NOMO-1 treated with DMSO at 0.1 percent for 48 hours (cell line): ENCODE data around the gene MME.
A peak's percentile ranks its signal among the peaks of the same experiment; 100 is the strongest.
"Not testable (repeated sequence)": the region's sequence is repeated elsewhere in the genome, so short reads cannot be mapped to it uniquely, and the experiment has no call there.

ENCODE experiments used
- DNase-seq: peaks from one replicate; lab custom pipeline; 2025; ENCODE audit not compliant: unreplicated experiment; lab: John Stamatoyannopoulos, UW

Gene MME

GRCh38 chr3:155189478-155189877, 109.4 kb downstream of the MME start:
- no peak for DNase-seq

- peak; percentile 33 for DNase-seq
Observed at GRCh38 chr3:155190691-155191090, 110.6 kb downstream of the MME start.

DNA sequence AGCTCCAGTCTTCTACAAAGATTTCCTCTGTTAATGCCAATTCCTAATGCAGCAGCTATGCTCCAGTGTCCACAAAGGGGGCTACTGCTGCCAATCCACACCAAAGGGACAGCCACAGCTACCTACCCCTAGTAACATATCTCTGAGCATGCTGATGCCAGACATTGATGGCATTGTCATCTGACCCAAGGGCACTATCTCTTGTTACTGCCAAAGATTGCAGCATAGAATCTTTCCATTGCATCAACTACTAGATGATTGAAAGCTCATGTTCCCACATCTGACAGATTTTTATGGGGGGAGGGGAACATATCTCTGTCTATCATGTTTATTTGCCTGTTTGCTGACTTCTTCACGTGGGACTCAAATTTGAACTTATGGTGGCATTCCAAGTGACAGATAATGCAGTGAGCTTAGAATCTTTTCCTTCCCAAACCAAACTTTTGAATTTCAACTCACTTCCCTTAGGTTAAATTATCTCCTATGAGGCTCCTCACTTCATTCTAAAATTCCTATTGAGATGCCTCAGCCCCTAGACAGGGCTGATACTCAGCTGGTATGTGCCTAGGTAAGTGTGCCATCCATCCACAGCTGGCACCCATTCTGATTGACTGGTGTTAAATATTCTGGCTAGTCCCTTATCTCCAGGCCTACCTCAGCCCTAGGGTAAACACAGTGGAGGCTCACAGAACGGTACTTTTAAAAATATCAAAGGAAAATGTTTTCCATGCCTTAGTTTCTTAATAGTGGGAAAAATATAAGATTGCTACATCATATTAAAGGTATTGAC, 113.0 kb downstream of the MME start:
- DNase-seq = no peak

DNA sequence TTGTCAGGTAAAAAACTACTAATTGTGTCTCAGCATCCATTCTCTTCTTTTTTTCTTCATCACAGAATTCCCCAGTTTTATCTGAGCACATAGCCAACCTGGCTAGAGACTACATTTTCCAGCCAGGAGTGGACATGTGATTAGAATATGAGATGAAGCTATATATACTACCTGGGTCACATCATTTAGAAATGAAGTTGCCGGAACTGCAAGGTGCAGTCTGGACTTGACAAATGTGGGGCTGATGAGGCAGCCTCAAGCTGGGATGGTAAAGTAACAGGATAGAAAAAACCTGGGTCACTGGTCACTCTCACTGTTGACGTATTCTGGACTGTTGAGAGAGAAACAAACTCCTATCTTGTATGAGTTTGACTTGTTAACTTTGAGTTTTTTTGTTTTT, 113.7 kb downstream of the MME start:
- no peak for DNase-seq

- no peak for DNase-seq
Observed at GRCh38 chr3:155194973-155195957, 115.1 kb downstream of the MME start.

DNA sequence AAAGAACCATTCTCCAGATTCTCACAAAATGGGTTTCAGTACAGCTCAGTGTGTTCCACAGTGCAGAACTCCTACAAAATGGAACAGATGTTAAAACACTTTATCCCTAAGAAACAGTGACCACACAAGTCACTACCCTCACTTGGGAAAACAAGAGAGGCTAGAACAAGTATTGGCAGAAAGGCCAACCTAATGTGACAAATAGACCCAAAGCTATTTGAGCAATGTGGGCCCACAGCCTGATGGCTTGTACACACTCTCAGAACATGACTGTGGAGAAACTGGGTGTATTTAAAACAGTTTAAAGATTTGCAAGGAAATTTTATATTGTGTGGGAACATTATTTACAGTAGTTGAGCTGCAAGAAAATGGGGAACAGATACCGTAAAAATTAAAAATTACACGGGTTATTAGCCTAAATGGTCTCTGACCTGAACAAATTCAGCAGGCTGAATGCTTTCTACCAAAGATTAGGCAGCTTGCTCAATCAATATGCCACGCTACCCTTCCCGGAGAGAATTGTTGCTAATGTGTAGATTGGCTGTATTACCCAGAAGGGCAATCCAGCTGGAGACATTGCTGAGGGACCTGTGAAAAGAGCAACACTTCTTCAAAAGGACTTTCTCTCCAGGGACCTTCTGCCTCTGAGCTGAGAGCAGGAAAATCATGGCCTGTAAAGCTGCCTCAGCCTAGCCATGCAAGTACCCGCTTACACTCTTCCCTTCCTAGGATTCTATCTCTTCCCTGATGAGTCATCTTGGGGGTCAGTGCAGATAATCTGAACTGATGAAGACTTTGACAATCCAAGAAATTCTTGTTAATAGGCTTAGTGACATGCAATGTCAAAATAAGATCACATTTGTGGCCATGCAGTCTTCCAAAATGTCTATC, 116.3 kb downstream of the MME start:
- no peak for DNase-seq

DNA sequence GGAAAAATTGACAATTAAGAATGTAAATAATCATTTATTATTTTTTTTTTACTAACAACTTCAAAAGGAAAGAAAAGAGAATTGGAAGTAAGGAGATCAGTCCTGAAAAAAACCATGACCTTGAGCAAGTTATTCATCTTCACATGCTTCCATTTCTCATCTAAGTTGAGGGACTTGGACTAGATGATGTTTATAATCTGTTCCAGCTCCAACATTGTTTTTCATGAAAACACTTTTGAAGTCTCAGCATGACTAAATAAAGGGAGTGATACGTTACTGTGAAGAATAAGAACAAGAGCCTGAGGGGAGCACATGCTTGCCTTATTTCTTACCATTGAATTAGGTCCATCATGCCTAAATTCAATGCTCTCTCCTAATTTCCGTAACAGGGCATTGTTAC, 117.7 kb downstream of the MME start:
- no peak for DNase-seq

GRCh38 chr3:155202626-155203025, 122.5 kb downstream of the MME start:
- peak; percentile 43 for DNase-seq

DNA sequence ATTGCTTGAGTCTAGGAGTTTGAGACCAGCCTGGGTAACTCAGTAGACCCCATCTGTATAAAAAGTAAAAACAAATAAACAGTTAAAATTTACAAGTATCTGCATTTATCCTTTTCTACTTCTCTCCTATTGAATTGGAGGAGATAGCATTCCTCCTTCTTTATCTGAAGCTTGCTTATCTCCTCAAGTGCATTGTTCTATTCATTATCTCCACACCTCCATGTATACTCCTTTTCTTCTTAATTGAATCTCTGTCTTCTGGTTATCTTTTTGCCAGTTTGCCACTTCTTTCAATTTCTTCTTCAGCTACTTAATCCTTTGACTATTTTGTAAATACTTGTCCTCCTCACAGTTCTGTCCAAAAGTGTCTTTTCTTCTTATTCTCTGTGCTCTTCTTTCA, 124.7 kb downstream of the MME start:
- no peak for DNase-seq

DNA sequence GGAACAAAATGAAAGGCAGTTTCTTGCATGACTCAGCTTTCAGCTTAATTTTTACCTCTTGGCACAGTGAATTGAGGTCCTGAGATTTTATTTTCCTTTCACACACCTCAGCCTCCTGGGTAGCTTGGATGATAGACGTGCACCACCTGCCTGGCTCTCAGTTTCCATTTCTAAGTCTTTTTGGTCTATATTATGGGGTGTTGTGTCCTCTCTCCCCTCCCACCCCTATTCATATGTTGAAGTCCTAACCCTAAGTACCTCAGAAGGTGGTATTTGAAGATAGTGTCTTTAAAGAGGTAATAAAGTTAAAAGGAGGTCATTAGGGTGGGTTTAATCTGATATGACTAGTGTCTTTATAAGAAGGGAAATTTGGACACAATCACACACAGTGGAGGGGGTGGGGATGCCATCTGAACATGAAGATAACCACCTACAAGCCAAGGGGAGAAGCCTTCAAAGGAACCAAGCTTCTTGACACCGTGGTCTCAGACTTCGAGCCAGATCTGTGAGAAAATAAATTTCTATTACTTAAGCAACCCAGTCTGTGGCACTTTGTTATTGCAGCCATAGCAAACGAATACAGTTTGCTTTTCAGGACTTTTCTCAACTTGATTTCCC, 128.2 kb downstream of the MME start:
- DNase-seq = no peak

DNA sequence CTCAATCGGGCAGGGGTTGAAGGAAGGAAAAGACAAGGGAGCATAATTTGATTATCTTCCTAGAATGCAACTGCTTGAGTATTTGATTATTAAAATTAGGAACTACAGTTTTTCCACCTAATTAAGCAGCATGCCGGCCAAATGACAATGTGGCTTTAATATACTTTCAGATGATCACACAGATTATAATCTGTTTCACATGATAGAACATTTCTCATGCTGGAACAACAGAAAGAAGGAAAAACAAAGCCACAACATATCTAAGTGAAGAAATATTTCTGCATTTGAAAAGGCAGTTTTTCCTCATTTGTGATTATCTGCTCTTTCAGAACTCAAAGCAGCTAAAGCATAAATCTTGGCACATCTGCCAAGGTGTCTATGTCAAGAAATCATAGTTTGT, 130.6 kb downstream of the MME start:
- no peak for DNase-seq

DNA sequence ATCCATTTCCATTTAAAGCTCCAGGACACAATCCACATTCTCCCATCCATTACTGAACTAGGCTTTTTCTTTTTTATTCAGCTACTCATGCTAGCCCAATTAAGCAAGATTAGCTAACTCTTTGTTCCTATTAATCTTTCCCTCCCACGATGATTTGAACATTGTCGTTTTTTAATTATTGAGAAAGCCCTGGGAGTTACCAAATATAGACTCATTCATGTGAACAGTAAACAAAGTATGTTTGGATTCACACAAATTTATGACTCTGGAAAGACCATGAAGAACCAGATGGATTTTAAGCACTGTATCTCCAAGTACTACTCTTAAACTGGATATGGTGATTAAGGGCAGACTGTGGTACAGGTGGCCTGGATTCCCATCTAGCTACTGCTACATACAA, 131.1 kb downstream of the MME start:
- no peak for DNase-seq

DNA sequence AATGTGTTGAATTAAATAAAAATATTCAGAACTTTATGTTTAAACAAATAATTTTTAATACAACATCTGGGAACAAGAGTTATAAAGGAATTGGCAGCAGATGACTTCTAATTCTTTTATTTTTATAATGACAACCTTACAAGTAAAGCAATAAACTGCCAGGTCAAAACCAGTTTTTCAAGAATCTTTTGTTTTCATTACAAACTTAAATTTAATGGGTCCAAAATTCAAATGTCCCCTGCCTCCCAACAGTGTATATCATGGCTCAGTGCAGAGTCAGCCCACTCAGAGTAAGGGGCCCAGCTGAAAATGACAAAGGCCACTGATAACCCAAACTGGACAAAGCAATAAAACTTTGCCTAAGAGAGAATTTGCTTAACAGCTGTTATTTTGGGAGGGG, 131.8 kb downstream of the MME start:
- no peak for DNase-seq

DNA sequence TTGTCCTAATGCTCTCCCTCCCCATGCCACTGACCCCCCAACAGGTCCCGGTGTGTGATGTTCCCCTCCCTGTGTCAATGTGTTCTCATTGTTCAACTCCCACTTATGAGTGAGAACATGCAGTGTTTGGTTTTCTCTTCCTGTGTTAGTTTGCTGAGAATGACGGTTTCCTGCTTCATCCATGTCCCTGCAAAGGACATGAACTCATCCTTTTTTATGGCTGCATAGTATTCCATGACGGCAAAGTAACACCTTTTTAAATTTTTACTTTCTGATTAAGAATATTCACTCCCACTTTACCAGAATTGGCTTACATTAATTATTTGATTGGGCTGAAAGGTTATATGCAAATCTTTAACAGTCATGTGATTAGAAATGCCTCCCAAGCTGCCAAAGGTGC, 135.9 kb downstream of the MME start:
- DNase-seq = not testable (repeated sequence)

DNA sequence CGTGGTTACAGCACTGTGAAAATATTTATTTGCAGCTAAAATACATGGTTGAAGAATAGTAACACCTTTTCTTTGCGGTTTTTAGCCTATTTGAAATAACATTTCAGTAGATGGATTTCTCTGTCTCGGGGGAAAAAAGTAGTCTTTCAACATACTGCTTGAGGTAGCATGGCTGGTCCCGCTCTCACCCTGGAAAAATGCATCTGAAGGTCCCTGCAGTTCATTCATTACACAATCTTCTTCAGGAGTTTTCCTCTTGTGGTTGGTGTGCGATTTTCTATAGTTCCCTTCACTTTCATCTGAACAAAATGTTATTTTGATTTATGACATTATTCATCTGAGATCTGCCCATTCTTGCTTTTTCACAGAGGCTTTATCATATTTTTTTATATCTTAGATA, 137.5 kb downstream of the MME start:
- no peak for DNase-seq

DNA sequence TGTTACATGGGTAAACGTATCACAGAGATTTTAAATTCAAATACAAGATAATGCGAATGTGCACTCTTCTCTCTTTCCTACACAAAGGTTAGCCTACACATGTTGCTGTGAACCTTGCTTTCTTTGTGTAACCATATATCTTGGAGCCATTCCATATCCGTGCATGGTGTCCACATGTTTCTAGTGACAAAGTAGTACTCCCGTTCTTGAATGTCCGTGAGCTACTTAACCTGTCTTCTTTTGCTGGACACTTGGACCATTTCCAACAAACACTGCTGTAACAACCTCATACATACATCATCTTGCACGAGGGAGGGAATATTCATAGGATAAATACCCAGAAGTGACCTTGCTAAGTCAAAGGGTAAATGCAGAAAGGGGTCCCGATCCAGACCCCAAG, 138.3 kb downstream of the MME start:
- no peak for DNase-seq

- no peak for DNase-seq
Observed at GRCh38 chr3:155219106-155219505, 139.0 kb downstream of the MME start.

- DNase-seq = no peak
Observed at GRCh38 chr3:155225417-155225816, 145.3 kb downstream of the MME start.

GRCh38 chr3:155227141-155227540, 147.0 kb downstream of the MME start:
- DNase-seq = no peak

GRCh38 chr3:155228676-155229075, 148.6 kb downstream of the MME start:
- DNase-seq = no peak

GRCh38 chr3:155229086-155229485, 149.0 kb downstream of the MME start:
- no peak for DNase-seq
